Measurements from ENCODE around the gene WDFY4.

The WDFY4 gene, protein sequence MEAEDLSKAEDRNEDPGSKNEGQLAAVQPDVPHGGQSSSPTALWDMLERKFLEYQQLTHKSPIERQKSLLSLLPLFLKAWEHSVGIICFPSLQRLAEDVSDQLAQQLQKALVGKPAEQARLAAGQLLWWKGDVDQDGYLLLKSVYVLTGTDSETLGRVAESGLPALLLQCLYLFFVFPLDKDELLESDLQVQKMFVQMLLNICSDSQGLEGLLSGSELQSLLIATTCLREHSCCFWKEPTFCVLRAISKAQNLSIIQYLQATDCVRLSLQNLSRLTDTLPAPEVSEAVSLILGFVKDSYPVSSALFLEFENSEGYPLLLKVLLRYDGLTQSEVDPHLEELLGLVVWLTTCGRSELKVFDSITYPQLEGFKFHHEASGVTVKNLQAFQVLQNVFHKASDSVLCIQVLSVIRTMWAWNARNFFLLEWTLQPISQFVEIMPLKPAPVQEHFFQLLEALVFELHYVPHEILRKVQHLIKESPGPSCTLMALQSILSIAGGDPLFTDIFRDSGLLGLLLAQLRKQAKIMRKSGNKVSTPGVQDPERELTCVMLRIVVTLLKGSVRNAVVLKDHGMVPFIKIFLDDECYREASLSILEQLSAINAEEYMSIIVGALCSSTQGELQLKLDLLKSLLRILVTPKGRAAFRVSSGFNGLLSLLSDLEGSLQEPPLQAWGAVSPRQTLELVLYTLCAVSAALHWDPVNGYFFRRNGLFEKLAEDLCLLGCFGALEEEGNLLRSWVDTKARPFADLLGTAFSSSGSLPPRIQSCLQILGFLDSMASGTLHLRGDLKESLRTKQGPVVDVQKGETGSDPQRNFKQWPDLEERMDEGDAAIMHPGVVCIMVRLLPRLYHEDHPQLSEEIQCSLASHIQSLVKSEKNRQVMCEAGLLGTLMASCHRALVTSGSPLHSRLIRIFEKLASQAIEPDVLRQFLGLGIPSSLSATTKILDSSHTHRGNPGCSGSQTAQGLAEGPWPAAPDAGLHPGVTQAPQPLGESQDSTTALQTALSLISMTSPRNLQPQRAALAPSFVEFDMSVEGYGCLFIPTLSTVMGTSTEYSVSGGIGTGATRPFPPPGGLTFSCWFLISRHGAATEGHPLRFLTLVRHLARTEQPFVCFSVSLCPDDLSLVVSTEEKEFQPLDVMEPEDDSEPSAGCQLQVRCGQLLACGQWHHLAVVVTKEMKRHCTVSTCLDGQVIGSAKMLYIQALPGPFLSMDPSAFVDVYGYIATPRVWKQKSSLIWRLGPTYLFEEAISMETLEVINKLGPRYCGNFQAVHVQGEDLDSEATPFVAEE (N-terminal part only)

GRCh38 chr10:48684792-48685623, at the start of gene WDFY4:
Gene WDFY4, plus strand, starts transcription at chr10:48684873. Its CDS starts 24,860 bp downstream, at chr10:48709733.
- Histone ChIP-seq H3K4me3 (peak within 1 kb of the TSS; percentile 50 to 76 (median 62)), H4K20me1 (peaks cover 0 to 13% (median 0%) of the 10 kb centered on the region in 11 experiments; a peak in 5 of 22 replicates), H3K4me2 (peak within 1 kb of the TSS; percentile 79 to 99 (median 93)), H3K9ac (peak within 1 kb of the TSS; percentile 78 to 96 (median 88)), H3K9me3 (replicated peaks in 1 of 11) (peaks cover 11 to 26% (median 18%) of the 10 kb centered on the region in 11 experiments; a peak in 21 of 22 replicates), H3K4me1 (peaks cover 41 to 63% (median 58%) of the 10 kb centered on the region in 10 experiments), H3K36me3 (peaks cover 0 to 11% (median 5%) of the 10 kb centered on the region in 11 experiments; a peak in 11 of 22 replicates), H3K27me3 (peaks cover 0 to 4% (median 0%) of the 10 kb centered on the region in 11 experiments; a peak in 2 of 22 replicates), H3K27ac (peak within 1 kb of the TSS; percentile 87 to 99 (median 95))
- TF ChIP-seq Cebpa-rat (IDR thresholded peaks at IDR 0.05): no peak

- Histone ChIP-seq H3K4me1 (peaks cover 39 to 97% (median 69%) of the 10 kb centered on the region in 10 experiments), H3K27me3 (peaks cover 0 to 24% (median 0%) of the 10 kb centered on the region in 11 experiments; a peak in 4 of 22 replicates), H3K9me3 (replicated peaks in 1 of 11) (peaks cover 0 to 15% (median 3%) of the 10 kb centered on the region in 11 experiments; a peak in 14 of 22 replicates), H3K4me3 (peak overlapping the region in 8 of 10 experiments; percentile 1 to 52 (median 36); a peak in 14 of 20 replicates), H4K20me1 (no peaks in the 10 kb centered on the region), H3K4me2 (peak overlapping the region; percentile 87 to 98 (median 94)), H3K9ac (peak overlapping the region; percentile 76 to 87 (median 84)), H3K27ac (peak overlapping the region; percentile 88 to 98 (median 96)), H3K36me3 (no peaks in the 10 kb centered on the region)
- no peak for TF ChIP-seq Cebpa-rat (IDR thresholded peaks at IDR 0.05)
Observed at GRCh38 chr10:48634984-48635557, 49.6 kb upstream of the WDFY4 start.

GRCh38 chr10:48636231-48636630, 48.4 kb upstream of the WDFY4 start:
- Histone ChIP-seq H3K4me2 (peak overlapping the region; percentile 87 to 98 (median 94)), H3K4me1 (peaks cover 39 to 94% (median 72%) of the 10 kb centered on the region in 10 experiments), H4K20me1 (no peaks in the 10 kb centered on the region), H3K27me3 (peaks cover 0 to 24% (median 0%) of the 10 kb centered on the region in 11 experiments; a peak in 4 of 22 replicates), H3K9ac (peak overlapping the region in 9 of 11 experiments; percentile 3 to 87 (median 77); a peak in 13 of 22 replicates), H3K4me3 (no peak overlapping the region), H3K9me3 (replicated peaks in 1 of 11) (peaks cover 4 to 22% (median 13%) of the 10 kb centered on the region in 11 experiments; a peak in 19 of 22 replicates), H3K27ac (peak overlapping the region; percentile 42 to 98 (median 96); a peak in 21 of 22 replicates), H3K36me3 (no peaks in the 10 kb centered on the region)
- no peak for TF ChIP-seq Cebpa-rat (IDR thresholded peaks at IDR 0.05)

DNA sequence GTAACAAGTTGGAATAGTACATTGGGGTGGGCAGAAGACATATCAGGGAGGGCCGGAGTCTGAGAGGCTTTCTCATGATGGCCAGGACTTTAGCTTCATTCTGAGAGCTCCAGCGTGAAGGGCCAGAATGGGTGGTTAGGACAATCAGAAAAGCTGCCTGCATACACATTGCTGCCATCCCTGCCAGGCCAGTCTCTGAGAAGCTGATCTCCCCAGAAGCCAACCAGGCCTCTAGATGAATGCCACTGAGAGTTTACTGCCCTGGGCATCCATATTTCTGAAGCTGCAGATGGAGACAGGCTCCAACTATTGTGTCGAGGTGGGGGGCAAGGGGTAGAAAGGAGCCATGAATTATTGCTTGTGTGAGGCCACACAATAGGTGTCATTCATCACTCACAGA, 47.8 kb upstream of the WDFY4 start:
- peaks cover 0 to 24% (median 0%) of the 10 kb centered on the region in 11 experiments; a peak in 4 of 22 replicates for H3K27me3 ChIP-seq
- no peaks in the 10 kb centered on the region for H3K36me3 ChIP-seq
- no peak overlapping the region for H3K4me3 ChIP-seq
- H4K20me1 ChIP-seq: no peaks in the 10 kb centered on the region
- H3K27ac ChIP-seq: peak overlapping the region in 10 of 11 experiments; percentile 42 to 98 (median 96); a peak in 18 of 22 replicates
- TF ChIP-seq Cebpa-rat (IDR thresholded peaks at IDR 0.05): no peak
- peaks cover 39 to 87% (median 70%) of the 10 kb centered on the region in 10 experiments for H3K4me1 ChIP-seq
- H3K4me2 ChIP-seq: peak overlapping the region in 10 of 11 experiments; percentile 87 to 98 (median 94); a peak in 19 of 22 replicates
- peak overlapping the region in 3 of 11 experiments; percentile 35 to 84 (median 77); a peak in 2 of 22 replicates for H3K9ac ChIP-seq
- peaks cover 11 to 28% (median 20%) of the 10 kb centered on the region in 11 experiments; a peak in 19 of 22 replicates for H3K9me3 ChIP-seq (replicated peaks in 1 of 11)

GRCh38 chr10:48638158-48638557, 46.5 kb upstream of the WDFY4 start:
- Histone ChIP-seq H3K9me3 (replicated peaks in 1 of 11) (peaks cover 13 to 32% (median 22%) of the 10 kb centered on the region in 11 experiments; a peak in 19 of 22 replicates), H3K27me3 (peaks cover 0 to 16% (median 0%) of the 10 kb centered on the region in 11 experiments; a peak in 4 of 22 replicates), H3K4me3 (no peak overlapping the region), H4K20me1 (no peaks in the 10 kb centered on the region), H3K4me1 (peaks cover 33 to 74% (median 58%) of the 10 kb centered on the region in 10 experiments), H3K27ac (peak overlapping the region in 9 of 11 experiments; percentile 26 to 76 (median 67); a peak in 13 of 22 replicates), H3K4me2 (peak overlapping the region in 5 of 11 experiments; percentile 69 to 92 (median 86); a peak in 10 of 22 replicates), H3K36me3 (no peaks in the 10 kb centered on the region; a peak in 1 of 22 replicates), H3K9ac (peak overlapping the region in 1 of 11 experiments; percentile 61; a peak in 1 of 22 replicates)
- no peak for TF ChIP-seq Cebpa-rat (IDR thresholded peaks at IDR 0.05)

GRCh38 chr10:48638739-48639527, 45.7 kb upstream of the WDFY4 start:
- H3K4me3 ChIP-seq: peak overlapping the region in 2 of 10 experiments; percentile 15 to 19; a peak in 1 of 20 replicates
- no peak for TF ChIP-seq Cebpa-rat (IDR thresholded peaks at IDR 0.05)
- H3K9ac ChIP-seq: peak overlapping the region in 4 of 11 experiments; percentile 48 to 61 (median 56); a peak in 6 of 22 replicates
- peak overlapping the region in 9 of 11 experiments; percentile 8 to 76 (median 67); a peak in 16 of 22 replicates for H3K27ac ChIP-seq
- H3K36me3 ChIP-seq: peaks cover 0 to 3% (median 0%) of the 10 kb centered on the region in 11 experiments; a peak in 1 of 22 replicates
- peaks cover 25 to 69% (median 50%) of the 10 kb centered on the region in 10 experiments for H3K4me1 ChIP-seq
- H3K9me3 ChIP-seq (replicated peaks in 1 of 11): peaks cover 19 to 36% (median 22%) of the 10 kb centered on the region in 11 experiments; a peak in 19 of 22 replicates
- H4K20me1 ChIP-seq: no peaks in the 10 kb centered on the region
- H3K4me2 ChIP-seq: peak overlapping the region in 8 of 11 experiments; percentile 43 to 92 (median 77); a peak in 16 of 22 replicates
- peaks cover 0 to 16% (median 0%) of the 10 kb centered on the region in 11 experiments; a peak in 4 of 22 replicates for H3K27me3 ChIP-seq
